GM19035 (cell line): Measurements from ENCODE around the gene ORMDL2.
A peak's percentile ranks its signal among the peaks of the same experiment; 100 is the strongest.
"Not testable (repeated sequence)": the region's sequence is repeated elsewhere in the genome, so short reads cannot be mapped to it uniquely, and the experiment has no call there.

Experiments
- ATAC-seq: cut with Tn5 transposase; IDR thresholded peaks from one replicate; pipeline ENCODE4 v1.9.1; 2021; ENCODE audit not compliant: unreplicated experiment

Gene ORMDL2

GRCh38 chr12:55827806-55828205, 10.0 kb downstream of the ORMDL2 start:
- ATAC-seq = no peak

- no peak for ATAC-seq
These were observed 10.5 kb downstream of the ORMDL2 start for GRCh38 chr12:55828357-55828756.

- ATAC-seq = peak; percentile 30
These were observed 12.2 kb downstream of the ORMDL2 start for GRCh38 chr12:55829967-55830600.

- no peak for ATAC-seq
These were observed 13.0 kb downstream of the ORMDL2 start for GRCh38 chr12:55830601-55831446.

GRCh38 chr12:55831447-55831815, 13.6 kb downstream of the ORMDL2 start:
- ATAC-seq = no peak

- ATAC-seq = no peak
These were observed 15.2 kb downstream of the ORMDL2 start for GRCh38 chr12:55833056-55833455.

GRCh38 chr12:55834400-55834799, 16.6 kb downstream of the ORMDL2 start:
- not testable (repeated sequence) for ATAC-seq

- ATAC-seq = no peak
These were observed 20.5 kb downstream of the ORMDL2 start for GRCh38 chr12:55838361-55838760.

GRCh38 chr12:55839345-55840140, 21.7 kb downstream of the ORMDL2 start:
- no peak for ATAC-seq

GRCh38 chr12:55840581-55841351, 22.9 kb downstream of the ORMDL2 start:
- ATAC-seq = no peak

- ATAC-seq = no peak
These were observed 25.0 kb downstream of the ORMDL2 start, which contains the start of gene MMP19 for GRCh38 chr12:55842681-55843429. Gene MMP19 (minus strand): TSS chr12:55842936. CDS start chr12:55842830, 106 bp downstream.

- no peak for ATAC-seq
These were observed 25.6 kb downstream of the ORMDL2 start for GRCh38 chr12:55843431-55843830.

GRCh38 chr12:55844961-55845360, 27.1 kb downstream of the ORMDL2 start:
- no peak for ATAC-seq

- ATAC-seq = no peak
These were observed 27.5 kb downstream of the ORMDL2 start for GRCh38 chr12:55845361-55845760.

- ATAC-seq = no peak
These were observed 28.1 kb downstream of the ORMDL2 start for GRCh38 chr12:55845785-55846496.

GRCh38 chr12:55847033-55847432, 29.2 kb downstream of the ORMDL2 start:
- ATAC-seq = no peak

- ATAC-seq = no peak
These were observed 29.9 kb downstream of the ORMDL2 start for GRCh38 chr12:55847603-55848291.

- no peak for ATAC-seq
These were observed 31.9 kb downstream of the ORMDL2 start for GRCh38 chr12:55849616-55850343.
